Subcutaneous adipose tissue (tissue), 4 donors: ENCODE results near the gene CNR2. TPM values are rescaled to one million over a fixed set of nuclear protein-coding genes. Genes with fewer than 3 reads are reported as not detected.

Experiments
- CTCF ChIP-seq: fragments of 450-650 bp; IDR thresholded peaks from one replicate; pipeline ENCODE4 v1.5.1; 2016; ENCODE audit warnings: low read depth, mild to moderate bottlenecking, control low read depth, antibody characterized with exemption, moderate library complexity
- total RNA-seq, 4 donors: library from RNA; depleted of rRNA; stranded (reverse); fragments of >200 nt; gene quantifications; one replicate each; pipeline ENCODE4 v1.1.0, GENCODE V29; 2016

Gene CNR2
- total RNA-seq, 4 donors from 2014 or later: under 0.01 TPM; not detected in 3

GRCh38 chr1:23925279-23925678 is 12.1 kb upstream of the CNR2 start:
- TF ChIP-seq CTCF: no peak

GRCh38 chr1:23924601-23925000 is 11.4 kb upstream of the CNR2 start:
- no peak for TF ChIP-seq CTCF

GRCh38 chr1:23923592-23924499 is 10.7 kb upstream of the CNR2 start:
- no peak for TF ChIP-seq CTCF

GRCh38 chr1:23922321-23922943 is 9.3 kb upstream of the CNR2 start:
- TF ChIP-seq CTCF: no peak

GRCh38 chr1:23916209-23917131 is 3.3 kb upstream of the CNR2 start:
- no peak for TF ChIP-seq CTCF

- no peak for TF ChIP-seq CTCF
These were observed 2.3 kb upstream of the CNR2 start for GRCh38 chr1:23915466-23915865.
